Activated T-helper 1 cell treated with anti-CD3 and anti-CD28 coated beads, Interleukin-12 subunit alpha, Interleukin-12 subunit beta, Interleukin-2, Interleukin-4 antibody, amounts not matched to agents 30 ng/mL and 10 ng/mL and 1 ng/mL, durations not matched to agents 14 hours and 24 hours and 36 hours (primary cell): ENCODE data around the gene FIS1. TPM values are rescaled to one million over a fixed set of nuclear protein-coding genes. Genes with fewer than 3 reads are reported as not detected.
"Not testable (repeated sequence)": the region's sequence is repeated elsewhere in the genome, so short reads cannot be mapped to it uniquely, and the experiment has no call there.

Source experiments
- DNase-seq: peaks from one replicate; pipeline ENCODE4 v3.0.0; 2021; ENCODE audit warnings: low spot score
- H3K27ac Mint-ChIP-seq: one replicate; pipeline ENCODE4 v1.8.0; 2021; ENCODE audit warnings: mild to moderate bottlenecking, mixed read lengths
- H3K27me3 Mint-ChIP-seq: one replicate; pipeline ENCODE4 v1.8.0; 2022; ENCODE audit warnings: mild to moderate bottlenecking, moderate library complexity, mixed read lengths; ENCODE audit not compliant: insufficient read depth
- H3K36me3 Mint-ChIP-seq: one replicate; pipeline ENCODE4 v1.8.0; 2021; ENCODE audit warnings: low read depth, mixed read lengths
- H3K4me1 Mint-ChIP-seq: one replicate; pipeline ENCODE4 v1.8.0; 2021; ENCODE audit warnings: low read depth, mixed read lengths
- H3K4me3 Mint-ChIP-seq: one replicate; pipeline ENCODE4 v1.8.0; 2021; ENCODE audit warnings: mild to moderate bottlenecking, moderate library complexity, mixed read lengths
- H3K9me3 Mint-ChIP-seq: one replicate; pipeline ENCODE4 v1.8.0; 2021; ENCODE audit warnings: mixed read lengths
- intact Hi-C: fragments of 100-400 bp; cut with micrococcal nuclease; formaldehyde crosslinking; loops from one replicate; pipeline ENCODE4 v1.15.1; 2024
- total RNA-seq: library from RNA; stranded (reverse); gene quantifications from 2 replicates; pipeline ENCODE4 v1.2.3, GENCODE V29; 2022

The FIS1 gene
- total RNA-seq, 1 donor from 2014 or later: 138 TPM

DNA sequence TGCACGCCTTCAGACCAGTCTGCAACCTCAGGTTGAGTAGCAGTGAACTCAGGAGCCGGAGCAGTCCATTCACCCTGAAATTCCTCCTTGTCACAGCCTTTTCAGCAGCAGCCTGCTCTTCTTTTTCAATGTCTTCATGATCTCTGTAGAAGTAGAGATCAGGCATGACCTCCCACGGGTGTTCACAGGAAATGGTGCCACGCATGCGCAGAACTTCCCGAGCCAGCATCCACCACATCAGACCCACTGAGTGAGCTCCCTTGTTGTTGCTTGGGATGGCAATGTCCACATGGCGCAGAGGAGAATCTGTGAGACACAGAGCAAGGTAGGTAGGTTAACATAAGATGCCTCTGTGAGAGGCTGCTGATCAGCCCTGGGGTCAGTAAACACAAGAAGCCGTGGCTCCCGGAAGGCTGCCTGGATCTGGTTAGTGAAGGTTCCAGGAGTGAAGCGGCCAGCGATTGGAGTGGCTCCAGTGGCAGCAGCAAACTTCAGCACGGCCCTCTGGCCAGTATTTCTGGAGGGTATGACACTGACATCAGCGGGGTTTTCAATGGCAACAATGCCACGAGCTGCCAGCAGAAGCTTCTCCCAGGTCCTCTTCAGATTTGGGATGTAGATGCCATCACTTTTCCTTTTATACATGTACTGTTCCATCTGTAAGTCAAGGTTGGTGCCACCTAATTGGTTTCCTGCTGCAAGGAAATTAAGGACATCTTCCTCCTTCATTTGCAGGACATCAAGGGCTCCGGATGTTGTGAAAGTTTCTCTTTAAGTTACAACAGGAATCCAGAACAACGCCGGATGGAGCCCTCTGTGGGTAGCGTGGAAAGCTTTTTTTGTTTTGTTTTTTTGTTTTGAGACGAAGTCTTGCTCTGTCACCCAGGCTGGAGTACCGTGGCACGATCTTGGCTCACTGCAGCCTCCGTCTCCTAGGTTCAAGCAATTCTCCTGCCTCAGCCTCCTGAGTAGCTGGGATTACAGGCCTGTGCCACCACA is 40.8 kb downstream of the FIS1 start:
- intact Hi-C loops, H3K4me1 Mint-ChIP-seq, H3K9me3 Mint-ChIP-seq, H3K36me3 Mint-ChIP-seq: not testable (repeated sequence)
- H3K4me3 Mint-ChIP-seq: peak overlapping the region; percentile 65
- peak overlapping the region; percentile 78 for H3K27ac Mint-ChIP-seq
- peak; percentile 11 for DNase-seq
- peaks cover 23% of the 10 kb centered on the region for H3K27me3 Mint-ChIP-seq

DNA sequence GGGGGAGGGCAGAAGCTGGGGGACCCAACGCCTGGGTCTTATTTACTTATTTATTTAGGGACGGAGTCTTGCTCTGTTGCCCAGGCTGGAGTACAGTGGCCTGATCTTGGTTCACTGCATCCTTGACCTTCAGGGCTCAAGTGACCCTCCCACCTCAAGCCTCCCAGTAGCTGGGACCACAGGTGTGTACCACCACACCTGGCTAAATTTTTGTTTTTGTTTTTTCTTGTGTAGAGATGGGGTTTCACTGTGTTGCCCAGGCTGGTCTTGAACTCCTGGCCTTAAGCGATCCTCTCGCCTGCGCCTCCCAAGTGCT is 42.3 kb downstream of the FIS1 start:
- intact Hi-C loops: no loop called here
- no peak overlapping the region for H3K27ac Mint-ChIP-seq
- H3K4me1 Mint-ChIP-seq: peaks cover 8% of the 10 kb centered on the region
- H3K27me3 Mint-ChIP-seq: peaks cover 25% of the 10 kb centered on the region
- H3K9me3 Mint-ChIP-seq: no peaks in the 10 kb centered on the region
- no peak for DNase-seq
- H3K4me3 Mint-ChIP-seq: no peak overlapping the region
- H3K36me3 Mint-ChIP-seq: no peaks in the 10 kb centered on the region

DNA sequence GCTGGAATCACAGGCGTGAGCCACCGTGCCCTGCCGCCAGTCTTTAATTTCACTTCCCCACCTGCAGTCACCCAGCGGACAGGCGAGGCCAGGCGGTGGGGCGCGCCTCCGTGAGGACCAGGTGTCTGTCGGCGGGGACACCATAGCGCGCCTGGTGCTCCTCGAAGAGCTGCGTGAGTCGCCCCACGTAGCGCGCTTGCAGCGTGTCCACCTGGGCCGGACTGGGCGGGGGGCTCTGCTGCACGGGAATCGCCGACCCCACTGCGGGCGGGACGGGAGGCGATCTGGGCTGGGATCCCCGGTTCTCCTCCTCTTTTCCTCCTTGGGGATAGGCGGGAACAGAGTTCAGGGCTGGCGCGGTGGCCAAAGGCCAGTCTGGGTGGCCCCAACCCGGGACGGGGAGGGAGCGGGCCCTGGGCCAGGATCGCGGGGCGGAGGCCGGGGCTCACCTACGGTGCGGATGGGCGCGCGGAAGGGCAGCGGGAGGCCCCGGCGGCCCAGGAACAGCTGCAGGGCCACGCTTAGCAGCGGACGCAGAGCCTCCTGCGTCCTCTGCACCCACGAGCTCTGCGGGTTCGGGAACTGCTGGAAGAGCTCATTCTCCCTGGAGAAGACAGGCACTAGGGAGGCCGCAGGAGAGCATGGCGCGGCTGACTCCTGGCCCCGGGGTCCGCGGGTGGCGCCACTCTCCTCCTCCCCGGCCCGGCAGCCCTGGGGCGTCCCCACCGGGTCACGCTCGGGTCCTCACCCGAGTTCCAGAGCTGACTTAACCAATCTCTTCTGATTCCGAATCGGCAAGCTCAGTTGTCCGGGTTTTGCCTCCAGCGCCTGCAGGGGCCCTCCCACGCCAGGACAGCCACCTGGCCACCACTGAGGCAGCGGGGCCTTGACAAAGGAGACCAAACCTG is 42.9 kb downstream of the FIS1 start:
- no peaks in the 10 kb centered on the region for H3K9me3 Mint-ChIP-seq
- H3K4me1 Mint-ChIP-seq: peaks cover 8% of the 10 kb centered on the region
- DNase-seq: no peak
- H3K4me3 Mint-ChIP-seq: no peak overlapping the region
- intact Hi-C loops: no loop called here
- peaks cover 29% of the 10 kb centered on the region for H3K27me3 Mint-ChIP-seq
- H3K36me3 Mint-ChIP-seq: no peaks in the 10 kb centered on the region
- no peak overlapping the region for H3K27ac Mint-ChIP-seq

DNA sequence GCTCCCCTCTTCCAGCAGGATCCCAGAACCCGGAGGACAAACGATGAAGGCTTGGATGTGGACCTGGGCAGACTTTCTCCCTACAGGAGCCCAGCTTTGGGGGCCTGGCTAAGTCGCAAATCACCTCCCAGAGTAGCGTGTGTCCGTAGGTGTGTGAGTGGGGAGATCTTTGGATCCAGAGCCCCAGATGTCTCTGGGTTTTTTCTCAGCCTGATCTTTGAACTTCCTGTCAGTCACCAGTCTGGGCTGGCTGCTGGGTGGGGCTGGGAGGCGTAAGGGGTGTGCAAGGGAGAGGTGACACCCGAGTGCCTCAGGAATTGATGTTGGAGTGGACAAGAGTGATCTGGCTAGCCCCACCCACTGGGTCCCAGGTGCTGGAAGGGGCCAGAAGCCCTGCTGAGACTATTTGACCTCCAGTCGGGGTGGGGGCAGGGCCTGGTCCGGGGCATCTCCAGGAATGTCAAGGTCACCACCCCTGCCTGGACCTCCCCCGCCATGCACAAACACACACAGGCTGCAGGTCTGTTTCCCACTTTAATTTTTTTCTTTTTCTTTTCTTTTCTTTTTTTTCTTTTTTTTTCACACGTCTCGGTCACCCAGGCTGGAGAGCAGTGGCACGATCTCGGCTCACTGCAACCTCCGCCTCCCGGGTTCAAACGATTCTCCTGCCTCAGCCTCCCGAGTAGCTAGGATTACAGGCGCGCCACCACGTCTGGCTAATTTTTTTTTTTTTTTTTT is 43.9 kb downstream of the FIS1 start, which contains the start of gene MOGAT3:
TSS of gene MOGAT3 (minus strand) at position 175 of the 738 bp plus-strand sequence. CDS start 182 bp downstream, outside the sequence.
- no peaks in the 10 kb centered on the region for H3K36me3 Mint-ChIP-seq
- no peaks in the 10 kb centered on the region for H3K9me3 Mint-ChIP-seq
- peaks cover 8% of the 10 kb centered on the region for H3K4me1 Mint-ChIP-seq
- DNase-seq: no peak
- H3K4me3 Mint-ChIP-seq: no peak within 1 kb of the TSS
- H3K27ac Mint-ChIP-seq: no peak within 1 kb of the TSS
- intact Hi-C loops: no loop called here
- H3K27me3 Mint-ChIP-seq: peaks cover 29% of the 10 kb centered on the region

DNA sequence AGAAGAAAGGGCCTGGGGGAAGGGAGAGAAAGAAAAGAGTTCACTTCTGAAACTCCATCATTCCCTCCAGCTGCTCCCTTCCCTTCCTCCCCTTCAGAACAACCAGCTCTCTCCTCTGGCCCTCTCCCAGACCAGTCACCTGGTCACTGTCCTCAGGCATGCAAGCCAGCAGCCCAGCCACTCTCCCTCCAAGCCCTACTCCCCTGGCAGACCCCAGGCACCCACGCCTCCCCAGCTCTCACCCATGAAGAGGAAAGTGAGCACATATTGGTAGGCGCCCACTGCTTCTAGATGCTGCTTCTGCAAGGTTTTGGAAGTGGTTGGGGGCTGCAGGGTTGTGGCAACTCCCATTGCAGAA is 44.4 kb downstream of the FIS1 start:
- Mint-ChIP-seq H3K27me3 (peaks cover 29% of the 10 kb centered on the region), H3K9me3 (no peaks in the 10 kb centered on the region), H3K4me3 (no peak overlapping the region), H3K4me1 (peaks cover 8% of the 10 kb centered on the region), H3K36me3 (no peaks in the 10 kb centered on the region), H3K27ac (no peak overlapping the region)
- no peak for DNase-seq
- intact Hi-C loops: no loop called here

DNA sequence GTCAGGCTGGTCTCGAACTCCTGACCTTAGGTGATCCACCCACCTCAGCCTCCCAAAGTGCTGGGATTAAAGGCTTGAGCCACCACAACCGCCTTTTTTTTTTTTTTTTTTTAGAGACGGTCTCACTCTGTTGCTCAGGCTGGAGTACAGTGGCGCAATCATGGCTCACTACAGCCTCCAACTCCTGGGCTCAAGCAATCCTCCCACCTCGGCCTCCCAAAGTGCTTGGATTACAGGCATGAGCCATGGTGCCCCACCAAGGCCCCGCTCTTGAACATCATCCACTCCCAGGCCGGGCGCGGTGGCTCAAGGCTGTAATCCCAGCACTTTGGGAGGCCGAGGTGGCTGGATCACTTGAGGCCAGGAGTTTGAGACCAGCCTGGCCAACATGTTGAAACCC is 45.4 kb downstream of the FIS1 start:
- H3K4me1 Mint-ChIP-seq, H3K9me3 Mint-ChIP-seq, intact Hi-C loops, H3K36me3 Mint-ChIP-seq, H3K4me3 Mint-ChIP-seq, DNase-seq, H3K27ac Mint-ChIP-seq: not testable (repeated sequence)
- H3K27me3 Mint-ChIP-seq: peaks cover 29% of the 10 kb centered on the region

DNA sequence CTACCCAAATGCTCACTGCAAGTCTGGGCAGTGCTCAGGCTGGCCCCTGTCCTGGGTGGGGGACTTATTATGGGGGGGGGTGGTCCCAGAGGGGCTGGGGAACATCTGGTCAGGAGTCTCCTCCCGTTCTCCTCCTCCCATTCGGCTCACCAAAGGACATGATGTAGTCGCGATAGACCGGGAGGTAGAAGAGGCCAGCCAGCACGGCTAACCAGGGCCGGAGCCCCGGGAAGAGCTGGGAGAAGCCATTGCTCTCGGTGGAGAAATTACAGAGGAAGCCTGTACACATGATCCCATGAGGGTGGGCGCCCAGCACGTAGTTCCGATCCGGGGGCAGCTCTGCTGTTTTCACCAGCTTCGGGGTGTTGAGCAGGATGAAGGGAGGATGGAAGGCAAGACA is 46.4 kb downstream of the FIS1 start:
- H3K4me1 Mint-ChIP-seq: no peaks in the 10 kb centered on the region
- no peak overlapping the region for H3K27ac Mint-ChIP-seq
- intact Hi-C loops: no loop called here
- no peak overlapping the region for H3K4me3 Mint-ChIP-seq
- H3K36me3 Mint-ChIP-seq: no peaks in the 10 kb centered on the region
- no peaks in the 10 kb centered on the region for H3K9me3 Mint-ChIP-seq
- no peak for DNase-seq
- peaks cover 27% of the 10 kb centered on the region for H3K27me3 Mint-ChIP-seq

DNA sequence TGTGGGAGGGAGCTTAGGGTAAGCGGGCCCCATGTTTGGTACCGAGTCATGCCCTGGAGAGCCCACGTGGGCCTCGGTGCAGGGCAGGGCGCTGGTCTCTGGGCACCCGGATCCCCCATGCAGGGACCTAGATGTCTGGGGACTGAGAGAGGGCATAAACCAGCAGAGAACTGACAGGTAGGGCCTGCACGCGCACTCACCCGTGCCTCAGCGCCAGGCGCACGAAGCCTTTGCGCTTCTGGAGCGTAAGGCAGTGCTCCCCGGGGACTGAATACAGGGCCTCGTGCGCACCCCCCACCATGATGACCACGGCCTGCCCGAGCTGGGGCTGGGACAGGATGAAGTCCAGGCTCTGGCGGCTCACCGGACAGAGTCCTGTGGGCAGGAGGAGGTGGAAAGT is 46.9 kb downstream of the FIS1 start:
- Mint-ChIP-seq H3K36me3 (no peaks in the 10 kb centered on the region), H3K9me3 (no peaks in the 10 kb centered on the region), H3K4me1 (no peaks in the 10 kb centered on the region), H3K27me3 (peaks cover 26% of the 10 kb centered on the region), H3K27ac (no peak overlapping the region), H3K4me3 (no peak overlapping the region)
- intact Hi-C loops: no loop called here
- DNase-seq: no peak

DNA sequence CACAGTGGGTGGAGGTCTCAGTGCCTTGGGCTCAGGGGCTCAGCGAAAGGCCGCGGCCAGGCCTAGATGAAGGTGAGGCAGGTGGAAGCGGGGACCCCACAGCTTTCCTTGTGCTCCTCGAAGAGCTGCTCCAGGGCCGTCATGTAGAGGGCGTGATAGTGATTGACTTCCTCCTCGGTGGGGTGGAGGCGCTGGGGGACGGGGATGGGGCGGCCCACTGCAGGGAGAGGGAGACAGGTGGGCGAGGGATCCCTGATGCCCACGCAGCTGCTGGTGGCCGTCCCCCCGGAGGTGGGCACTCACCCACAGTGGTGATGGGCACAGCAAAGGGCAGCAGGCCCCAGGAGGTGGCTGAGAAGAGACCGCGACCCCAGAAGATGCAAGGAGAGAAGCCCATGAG is 49.0 kb downstream of the FIS1 start:
- no peak overlapping the region for H3K27ac Mint-ChIP-seq
- H3K4me1 Mint-ChIP-seq: peaks cover 5% of the 10 kb centered on the region
- no peak for DNase-seq
- intact Hi-C loops: no loop called here
- H3K36me3 Mint-ChIP-seq: no peaks in the 10 kb centered on the region
- no peaks in the 10 kb centered on the region for H3K9me3 Mint-ChIP-seq
- H3K27me3 Mint-ChIP-seq: peaks cover 18% of the 10 kb centered on the region
- no peak overlapping the region for H3K4me3 Mint-ChIP-seq

Other genes with a start within 250 kb of the FIS1 start
- 0.02 TPM in 1 of 2 replicates, not detected in the other for gene MUC17, start 225.0 kb downstream of the FIS1 start, total RNA-seq
- gene TRIM56, start 159.6 kb downstream of the FIS1 start, total RNA-seq: 41.2 and 45.7 TPM in 2 replicates
- 0.36 and 0.47 TPM in 2 replicates for gene SERPINE1, start 118.0 kb downstream of the FIS1 start, total RNA-seq
- gene AP1S1, start 90.6 kb downstream of the FIS1 start, total RNA-seq: 45.7 and 53.3 TPM in 2 replicates
- gene VGF, start 79.5 kb downstream of the FIS1 start, total RNA-seq: 0.10 and 0.21 TPM in 2 replicates
- gene NAT16, start 64.8 kb downstream of the FIS1 start, total RNA-seq: 0.08 TPM in 1 of 2 replicates, not detected in the other
- not detected in 2 replicates for gene MOGAT3, start 44.0 kb downstream of the FIS1 start, total RNA-seq
- 65.2 and 68.9 TPM in 2 replicates for gene PLOD3, start 27.5 kb downstream of the FIS1 start, total RNA-seq
- 49.7 and 53.4 TPM in 2 replicates for gene ZNHIT1, start 26.9 kb downstream of the FIS1 start, total RNA-seq
- gene CLDN15, start 7.3 kb downstream of the FIS1 start, total RNA-seq: 19.0 and 19.5 TPM in 2 replicates
- gene IFT22, start 76.7 kb upstream of the FIS1 start, total RNA-seq: 4.4 and 5.5 TPM in 2 replicates
- gene COL26A1, start 117.8 kb upstream of the FIS1 start, total RNA-seq: not detected in 2 replicates